ENCODE results near the gene SDHC. TPM values are rescaled to one million over a fixed set of nuclear protein-coding genes. Genes with fewer than 3 reads are reported as not detected.
A peak's percentile ranks its signal among the peaks of the same experiment; 100 is the strongest.
"Not testable (repeated sequence)": the region's sequence is repeated elsewhere in the genome, so short reads cannot be mapped to it uniquely, and the experiment has no call there.

The SDHC gene
- total and polyA plus RNA-seq, 5 donors, result 167 to 275 (median 242) TPM

DNA sequence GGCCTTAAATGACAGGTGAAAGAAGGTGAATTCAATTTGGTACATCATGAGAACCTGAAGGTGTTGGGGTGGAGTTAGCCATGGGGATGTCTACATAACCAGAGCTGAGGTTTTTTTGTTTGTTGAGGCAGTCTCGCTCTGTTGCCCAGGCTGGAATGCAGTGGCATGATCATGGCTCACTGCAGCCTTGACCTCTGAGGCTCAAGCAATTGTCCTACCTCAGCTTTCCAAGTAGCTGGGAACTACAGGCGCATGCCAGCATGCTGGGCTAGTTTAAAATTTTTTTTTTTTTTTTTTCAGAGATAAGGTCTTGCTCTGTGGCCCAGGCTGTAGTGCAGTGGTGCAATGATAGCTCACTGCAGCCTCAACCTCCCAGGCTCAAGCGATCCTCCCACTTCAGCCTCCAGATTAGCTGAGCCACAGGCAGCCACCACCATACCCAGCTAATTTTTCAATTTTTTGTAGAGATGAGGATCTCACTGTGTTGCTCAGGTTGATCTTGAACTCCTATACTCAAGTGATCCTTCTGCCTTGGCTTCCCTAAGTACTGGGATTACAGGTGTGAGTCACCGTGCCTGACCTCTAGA, 2.5 kb upstream of the SDHC start:
- no peaks in the 10 kb centered on the region for H3K9me3 ChIP-seq (ENCODE audit: control insufficient read depth, low read length)
- ATAC-seq, result no peak
- H3K4me3 ChIP-seq (ENCODE audit: low read length), result no peak overlapping the region
- intact Hi-C loops (cut with DNase I), result no loop called here
- no peak overlapping the region for H3K27ac ChIP-seq (ENCODE audit: low read length)
- no peaks in the 10 kb centered on the region for H3K27me3 ChIP-seq (ENCODE audit: control insufficient read depth, insufficient read depth)
- no peaks in the 10 kb centered on the region for H3K4me1 ChIP-seq (ENCODE audit: control insufficient read depth, insufficient read depth, low read length)
- no peak for DNase-seq
- WGBS, result 92% methylated on average over 4 of the region's 4 CpGs

DNA sequence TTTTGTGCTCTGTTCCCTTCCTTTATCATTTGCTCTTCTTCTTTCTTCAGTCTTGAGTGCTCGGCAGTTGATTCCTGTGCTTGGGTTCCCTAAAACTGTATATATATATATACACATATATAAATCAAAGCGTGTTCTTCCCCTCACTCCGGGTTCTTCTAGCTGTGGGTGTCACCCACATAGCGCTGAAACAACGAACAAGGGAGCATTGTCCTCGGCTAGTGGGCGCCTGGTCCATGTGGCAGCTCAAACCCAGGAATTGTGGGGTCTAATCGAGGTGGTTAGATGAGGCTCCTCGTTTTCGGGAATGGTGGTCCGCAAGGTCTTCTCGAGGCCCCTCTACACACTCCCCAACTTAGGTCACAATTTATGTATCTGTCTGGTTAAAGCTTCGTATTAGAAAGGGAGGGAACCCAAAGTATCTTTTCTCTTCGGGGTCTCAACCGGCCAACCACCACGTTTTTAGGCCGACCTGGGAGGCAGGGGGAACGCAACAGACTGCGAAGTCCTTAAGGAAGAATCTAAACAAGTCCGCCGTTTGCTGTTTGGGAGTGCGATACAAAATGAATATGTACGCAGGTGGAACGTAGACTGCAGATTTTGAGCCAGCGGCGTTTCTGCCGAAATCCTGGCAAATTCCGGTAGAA, 504 bp upstream of the SDHC start:
- intact Hi-C loops (cut with DNase I), result no loop called here
- peak; percentile 13 to 31 for ATAC-seq

DNA sequence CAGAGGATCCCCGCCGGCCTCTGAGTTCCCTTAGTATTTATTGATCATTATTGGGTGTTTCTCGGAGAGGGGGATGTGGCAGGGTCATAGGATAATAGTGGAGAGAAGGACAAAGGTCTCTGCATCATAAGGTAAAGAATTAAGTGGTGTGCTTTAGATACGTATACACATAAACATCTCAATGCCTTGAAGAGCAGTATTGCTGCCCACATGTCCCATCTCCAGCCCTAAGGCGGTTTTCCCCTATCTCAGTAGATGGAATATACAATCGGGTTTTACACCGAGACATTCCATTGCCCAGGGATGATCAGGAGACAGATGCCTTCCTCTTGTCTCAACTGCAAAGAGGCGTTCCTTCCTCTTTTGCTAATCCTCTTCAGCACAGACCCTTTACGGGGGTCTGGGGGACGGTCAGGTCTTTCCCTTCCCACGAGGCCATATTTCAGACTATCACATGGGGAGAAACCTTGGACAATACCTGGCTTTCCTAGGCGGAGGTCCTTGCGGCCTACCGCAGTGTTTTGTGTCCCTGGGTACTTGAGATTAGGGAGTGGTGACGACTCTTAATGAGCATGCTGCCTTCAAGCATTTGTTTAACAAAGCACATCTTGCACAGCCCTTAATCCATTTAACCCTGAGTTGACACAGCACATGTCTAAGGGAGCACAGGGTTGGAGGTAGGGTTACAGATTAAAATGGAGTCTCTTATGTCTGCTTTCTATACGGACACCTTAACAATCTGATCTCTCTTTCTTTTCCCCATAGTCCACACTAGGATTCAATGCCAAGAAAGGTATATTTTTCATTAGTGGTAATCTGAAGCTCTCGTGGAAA, 1.9 kb downstream of the SDHC start:
- H3K4me3 ChIP-seq (ENCODE audit: low read length); H3K4me1 ChIP-seq (ENCODE audit: control insufficient read depth, insufficient read depth, low read length); H3K27me3 ChIP-seq (ENCODE audit: control insufficient read depth, insufficient read depth); H3K27ac ChIP-seq (ENCODE audit: low read length); H3K9me3 ChIP-seq (ENCODE audit: control insufficient read depth, low read length); intact Hi-C loops (cut with DNase I); ATAC-seq; DNase-seq: not testable (repeated sequence)
- 73% methylated on average over 17 of the region's 17 CpGs for WGBS

More for the DNA sequence above, 504 bp upstream of the SDHC start:
- Histone ChIP-seq H3K4me3 (ENCODE audit: low read length) (peak overlapping the region; percentile 88), H3K27ac (ENCODE audit: low read length) (peak overlapping the region; percentile 96), H3K9me3 (ENCODE audit: control insufficient read depth, low read length) (no peaks in the 10 kb centered on the region), H3K4me1 (ENCODE audit: control insufficient read depth, insufficient read depth, low read length) (no peaks in the 10 kb centered on the region), H3K27me3 (ENCODE audit: control insufficient read depth, insufficient read depth) (no peaks in the 10 kb centered on the region)
- DNase-seq, result no peak
- 36% methylated on average over 28 of the region's 28 CpGs for whole genome bisulfite sequencing

DNA sequence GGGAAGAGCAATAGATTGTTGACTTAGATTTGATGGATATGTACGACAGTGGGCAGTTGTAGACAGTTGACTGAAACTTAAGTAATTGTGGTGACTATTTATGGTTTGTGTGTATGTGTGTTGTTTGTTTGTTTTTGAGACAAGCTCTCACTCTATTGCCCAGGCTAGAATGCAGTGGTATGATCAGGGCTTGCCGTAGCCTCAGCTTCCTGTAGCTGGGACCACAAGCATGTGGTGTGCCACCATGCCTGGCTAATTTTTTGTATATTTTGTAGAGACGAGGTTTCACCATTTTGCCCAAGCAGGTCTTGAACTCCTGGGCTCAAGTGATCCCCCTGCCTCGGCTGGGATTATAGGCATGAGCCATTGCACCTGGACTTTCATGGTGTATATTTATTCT, 9.8 kb downstream of the SDHC start:
- 89% methylated on average over 4 of the region's 4 CpGs for WGBS
- Histone ChIP-seq H3K4me1 (ENCODE audit: control insufficient read depth, insufficient read depth, low read length) (no peaks in the 10 kb centered on the region), H3K9me3 (ENCODE audit: control insufficient read depth, low read length) (no peaks in the 10 kb centered on the region), H3K27me3 (ENCODE audit: control insufficient read depth, insufficient read depth) (no peaks in the 10 kb centered on the region), H3K27ac (ENCODE audit: low read length) (no peak overlapping the region), H3K4me3 (ENCODE audit: low read length) (no peak overlapping the region)
- DNase-seq, result no peak
- ATAC-seq, result no peak
- intact Hi-C loops (cut with DNase I), result no loop called here

DNA sequence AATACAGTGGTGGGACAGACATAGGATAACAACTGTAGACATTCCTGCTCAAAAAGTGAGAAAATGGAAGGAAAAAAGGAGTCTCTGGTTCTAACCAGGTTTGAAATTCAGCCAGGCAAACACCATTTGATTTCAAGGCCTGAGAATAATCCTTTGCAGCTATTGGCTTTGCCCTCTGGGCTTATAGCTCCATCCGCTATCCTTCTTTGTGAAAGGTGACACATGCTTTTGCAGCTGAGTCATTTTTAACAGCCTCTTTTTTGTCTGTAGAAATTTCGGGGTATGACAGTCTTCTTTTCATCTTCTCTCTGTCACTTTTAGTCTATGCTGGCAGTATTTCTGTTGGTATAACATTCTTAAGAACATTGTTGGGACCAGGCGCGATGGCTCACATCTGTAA, 16.2 kb downstream of the SDHC start:
- H3K4me3 ChIP-seq (ENCODE audit: low read length), result no peak overlapping the region
- intact Hi-C loops (cut with DNase I), result no loop called here
- no peak overlapping the region for H3K27ac ChIP-seq (ENCODE audit: low read length)
- H3K9me3 ChIP-seq (ENCODE audit: control insufficient read depth, low read length), result no peaks in the 10 kb centered on the region
- ATAC-seq (no peak), DNase-seq (no peak)
- no peaks in the 10 kb centered on the region for H3K4me1 ChIP-seq (ENCODE audit: control insufficient read depth, insufficient read depth, low read length)
- no peaks in the 10 kb centered on the region for H3K27me3 ChIP-seq (ENCODE audit: control insufficient read depth, insufficient read depth)
- 89% methylated on average over 4 of the region's 4 CpGs for WGBS

DNA sequence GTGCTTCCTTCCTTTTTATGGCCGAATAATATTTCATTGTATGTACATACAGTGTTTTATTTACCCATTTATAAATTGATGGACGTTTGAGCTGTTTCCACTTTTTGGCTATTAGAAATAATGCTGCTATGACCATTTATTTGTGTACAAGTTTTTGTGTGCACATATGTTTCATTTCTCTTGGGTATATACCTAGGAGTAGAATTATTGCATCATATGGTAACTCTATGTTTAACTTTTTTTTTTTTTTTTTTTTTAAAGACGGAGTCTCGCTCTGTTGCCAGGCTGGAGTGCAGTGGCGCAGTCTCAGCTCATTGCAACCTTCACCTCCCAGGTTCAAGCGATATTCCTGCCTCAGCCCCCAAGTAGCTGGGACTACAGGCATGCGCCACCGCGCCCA, 19.0 kb downstream of the SDHC start:
- Histone ChIP-seq H3K27ac (ENCODE audit: low read length) (no peak overlapping the region), H3K27me3 (ENCODE audit: control insufficient read depth, insufficient read depth) (no peaks in the 10 kb centered on the region), H3K9me3 (ENCODE audit: control insufficient read depth, low read length) (no peaks in the 10 kb centered on the region), H3K4me3 (ENCODE audit: low read length) (no peak overlapping the region), H3K4me1 (ENCODE audit: control insufficient read depth, insufficient read depth, low read length) (no peaks in the 10 kb centered on the region)
- intact Hi-C loops (cut with DNase I), result no loop called here
- ATAC-seq (no peak), DNase-seq (no peak)
- WGBS, result 96% methylated on average over 9 of the region's 9 CpGs

DNA sequence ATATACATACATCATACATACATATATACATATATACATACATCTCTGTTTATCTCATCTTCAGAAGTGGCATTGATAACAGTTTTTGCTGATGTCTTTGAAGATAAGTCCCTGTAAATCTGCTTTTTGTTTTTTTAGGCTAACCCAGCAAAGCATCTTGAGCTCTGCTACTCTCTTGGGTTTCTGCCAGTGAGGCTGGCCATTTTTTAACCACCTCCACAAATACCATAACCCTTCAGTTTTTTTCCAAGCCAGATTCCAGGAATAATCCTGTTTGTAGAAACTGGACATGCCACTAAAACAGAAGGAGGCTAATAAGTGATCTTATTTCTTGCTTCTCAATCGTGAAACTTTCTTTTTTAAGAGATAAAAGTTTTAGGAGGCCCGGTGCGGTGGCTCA, 21.6 kb downstream of the SDHC start:
- Histone ChIP-seq H3K27ac (ENCODE audit: low read length) (no peak overlapping the region), H3K27me3 (ENCODE audit: control insufficient read depth, insufficient read depth) (no peaks in the 10 kb centered on the region), H3K4me3 (ENCODE audit: low read length) (no peak overlapping the region), H3K9me3 (ENCODE audit: control insufficient read depth, low read length) (no peaks in the 10 kb centered on the region), H3K4me1 (ENCODE audit: control insufficient read depth, insufficient read depth, low read length) (no peaks in the 10 kb centered on the region)
- ATAC-seq (no peak), DNase-seq (no peak)
- intact Hi-C loops (cut with DNase I), result no loop called here
- WGBS, result 86% methylated on average over 3 of the region's 3 CpGs

DNA sequence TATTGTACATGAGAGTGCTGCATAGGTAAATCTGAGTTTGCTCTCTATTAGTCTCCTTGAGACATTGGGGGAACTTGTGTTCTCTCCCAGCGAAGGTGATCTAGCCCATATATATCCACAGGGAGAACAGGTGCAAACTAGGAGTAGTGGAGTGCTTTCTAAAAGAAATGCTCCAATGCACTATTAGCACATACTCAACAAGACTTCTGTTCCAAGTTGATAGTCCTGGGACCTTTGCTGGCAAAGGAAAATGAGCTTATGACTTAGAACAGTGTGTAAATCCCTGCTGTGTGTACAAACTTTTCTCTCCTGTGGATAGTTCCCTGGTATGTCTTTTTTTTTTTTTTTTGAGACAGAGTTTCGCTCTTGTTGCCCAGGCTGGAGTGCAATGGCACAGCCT, 28.0 kb downstream of the SDHC start:
- WGBS, result 94% methylated on average over 2 of the region's 2 CpGs
- H3K27ac ChIP-seq (ENCODE audit: low read length), result no peak overlapping the region
- no peak overlapping the region for H3K4me3 ChIP-seq (ENCODE audit: low read length)
- no peak for DNase-seq
- H3K9me3 ChIP-seq (ENCODE audit: control insufficient read depth, low read length), result no peaks in the 10 kb centered on the region
- no peak for ATAC-seq
- H3K4me1 ChIP-seq (ENCODE audit: control insufficient read depth, insufficient read depth, low read length), result no peaks in the 10 kb centered on the region
- intact Hi-C loops (cut with DNase I), result no loop called here
- no peaks in the 10 kb centered on the region for H3K27me3 ChIP-seq (ENCODE audit: control insufficient read depth, insufficient read depth)

DNA sequence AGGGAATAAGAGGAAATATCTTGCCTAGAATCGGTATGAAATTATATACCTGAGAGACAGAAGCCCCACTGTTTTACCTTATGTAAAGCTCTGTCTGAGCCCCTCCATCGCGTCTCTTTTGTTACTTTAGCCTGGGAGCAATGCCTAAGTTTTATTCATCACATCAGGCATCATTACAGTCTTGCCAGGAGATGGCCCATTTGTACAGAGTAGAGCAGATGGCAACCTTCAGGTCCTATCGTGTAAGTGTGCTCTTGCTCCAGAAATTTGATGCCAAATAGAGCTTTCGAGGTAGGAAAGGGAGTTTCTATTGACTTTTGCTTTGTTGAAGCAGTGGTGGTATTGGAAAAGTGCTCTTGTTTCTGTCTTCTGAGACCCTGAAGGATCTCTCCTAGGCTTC, 28.6 kb downstream of the SDHC start:
- 95% methylated on average over 5 of the region's 5 CpGs for WGBS
- no peaks in the 10 kb centered on the region for H3K4me1 ChIP-seq (ENCODE audit: control insufficient read depth, insufficient read depth, low read length)
- intact Hi-C loops (cut with DNase I), result no loop called here

DNA sequence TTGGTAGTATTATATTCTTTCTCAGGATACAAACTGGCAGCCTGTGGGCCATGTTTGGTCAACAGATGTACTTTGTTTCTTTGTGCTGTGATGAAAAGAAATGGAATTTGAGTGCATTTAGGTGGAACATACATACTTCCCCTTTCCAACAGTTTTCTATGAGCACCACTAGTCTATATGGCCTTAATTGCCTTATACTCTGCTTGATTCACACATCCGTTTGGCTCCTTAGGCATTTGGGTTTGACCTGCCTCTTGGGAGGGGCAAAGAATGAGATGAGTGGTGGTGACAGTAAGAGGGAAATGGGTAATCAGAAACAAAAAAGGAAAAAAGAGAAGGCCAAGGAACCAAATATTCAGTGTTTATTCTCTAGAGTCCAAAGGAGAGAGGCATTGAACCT, 36.5 kb downstream of the SDHC start:
- H3K4me1 ChIP-seq (ENCODE audit: control insufficient read depth, insufficient read depth, low read length), result no peaks in the 10 kb centered on the region
- WGBS, result 81% methylated on average over 1 of the region's 1 CpG
- no peaks in the 10 kb centered on the region for H3K9me3 ChIP-seq (ENCODE audit: control insufficient read depth, low read length)
- no peak for DNase-seq
- intact Hi-C loops (cut with DNase I), result no loop called here
- H3K27me3 ChIP-seq (ENCODE audit: control insufficient read depth, insufficient read depth), result no peaks in the 10 kb centered on the region
- ATAC-seq, result no peak
- no peak overlapping the region for H3K4me3 ChIP-seq (ENCODE audit: low read length)
- H3K27ac ChIP-seq (ENCODE audit: low read length), result no peak overlapping the region

More for the DNA sequence above, 28.6 kb downstream of the SDHC start:
- no peak overlapping the region for H3K27ac ChIP-seq (ENCODE audit: low read length)
- ATAC-seq (no peak), DNase-seq (no peak)
- H3K4me3 ChIP-seq (ENCODE audit: low read length), result no peak overlapping the region
- H3K27me3 ChIP-seq (ENCODE audit: control insufficient read depth, insufficient read depth), result no peaks in the 10 kb centered on the region
- H3K9me3 ChIP-seq (ENCODE audit: control insufficient read depth, low read length), result no peaks in the 10 kb centered on the region

DNA sequence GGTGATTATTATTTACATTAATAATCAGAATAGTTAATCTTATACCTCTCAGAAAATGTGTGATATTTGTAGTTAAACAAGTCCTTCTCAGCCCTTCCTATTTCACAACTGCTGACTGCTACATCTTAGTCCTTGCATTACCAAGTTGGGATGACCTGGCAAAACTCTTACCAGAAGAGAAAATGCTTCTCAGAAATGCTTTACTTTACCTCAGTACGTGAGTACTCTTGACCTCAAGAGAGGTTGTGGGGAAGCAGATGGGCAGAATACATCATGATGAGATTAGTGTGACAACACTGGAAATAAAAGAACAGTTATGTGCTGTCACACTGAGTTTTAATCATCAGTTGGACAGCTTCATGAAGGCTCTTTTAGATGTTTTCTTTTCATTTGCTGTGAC, 37.3 kb downstream of the SDHC start:
- no peak for ATAC-seq

More for the DNA sequence above, 37.3 kb downstream of the SDHC start:
- H3K4me3 ChIP-seq (ENCODE audit: low read length), result no peak overlapping the region
- H3K9me3 ChIP-seq (ENCODE audit: control insufficient read depth, low read length), result no peaks in the 10 kb centered on the region
- WGBS, result 40% methylated on average over 1 of the region's 1 CpG
- no peak overlapping the region for H3K27ac ChIP-seq (ENCODE audit: low read length)
- no peaks in the 10 kb centered on the region for H3K27me3 ChIP-seq (ENCODE audit: control insufficient read depth, insufficient read depth)
- no peak for DNase-seq
- intact Hi-C loops (cut with DNase I), result no loop called here
- no peaks in the 10 kb centered on the region for H3K4me1 ChIP-seq (ENCODE audit: control insufficient read depth, insufficient read depth, low read length)

Measured in right cardiac atrium (tissue), 5 donors.